ENCODE data around the gene EWSR1. TPM values are rescaled to one million over a fixed set of nuclear protein-coding genes. Genes with fewer than 3 reads are reported as not detected.

The EWSR1 gene
- total RNA-seq, 3 donors from 2014 or later (not counting 1 experiment from before 2014, with no cell fraction given) = 366 to 387 (median 382) TPM

- no peak for ATAC-seq
- Mint-ChIP-seq H3K9me3 (no peaks in the 10 kb centered on the region), H3K27ac (no peak overlapping the region), H3K36me3 (no peaks in the 10 kb centered on the region), H3K27me3 (ENCODE audit: low read depth in 2 of 2) (peaks cover 12% of the 10 kb centered on the region in 2 donors), H3K4me1 (no peaks in the 10 kb centered on the region), H3K4me3 (no peak overlapping the region)
- H3K27ac ChIP-seq (ENCODE audit: low read length) = no peak overlapping the region
- no peaks in the 10 kb centered on the region for H3K9me3 ChIP-seq (ENCODE audit: control insufficient read depth, insufficient read depth, low read length)
- WGBS (ENCODE audit: insufficient coverage) = no CpG with 5 or more reads among the region's 1 CpG
- no peaks in the 10 kb centered on the region for H3K36me3 ChIP-seq (ENCODE audit: control insufficient read depth, insufficient read depth, low read length)
- intact Hi-C loops (cut with micrococcal nuclease) = no loop called here
- no peak overlapping the region for H3K4me3 ChIP-seq (ENCODE audit: low read length)
- no peak for DNase-seq
- TF ChIP-seq, protein P1, sequence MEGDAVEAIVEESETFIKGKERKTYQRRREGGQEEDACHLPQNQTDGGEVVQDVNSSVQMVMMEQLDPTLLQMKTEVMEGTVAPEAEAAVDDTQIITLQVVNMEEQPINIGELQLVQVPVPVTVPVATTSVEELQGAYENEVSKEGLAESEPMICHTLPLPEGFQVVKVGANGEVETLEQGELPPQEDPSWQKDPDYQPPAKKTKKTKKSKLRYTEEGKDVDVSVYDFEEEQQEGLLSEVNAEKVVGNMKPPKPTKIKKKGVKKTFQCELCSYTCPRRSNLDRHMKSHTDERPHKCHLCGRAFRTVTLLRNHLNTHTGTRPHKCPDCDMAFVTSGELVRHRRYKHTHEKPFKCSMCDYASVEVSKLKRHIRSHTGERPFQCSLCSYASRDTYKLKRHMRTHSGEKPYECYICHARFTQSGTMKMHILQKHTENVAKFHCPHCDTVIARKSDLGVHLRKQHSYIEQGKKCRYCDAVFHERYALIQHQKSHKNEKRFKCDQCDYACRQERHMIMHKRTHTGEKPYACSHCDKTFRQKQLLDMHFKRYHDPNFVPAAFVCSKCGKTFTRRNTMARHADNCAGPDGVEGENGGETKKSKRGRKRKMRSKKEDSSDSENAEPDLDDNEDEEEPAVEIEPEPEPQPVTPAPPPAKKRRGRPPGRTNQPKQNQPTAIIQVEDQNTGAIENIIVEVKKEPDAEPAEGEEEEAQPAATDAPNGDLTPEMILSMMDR (IDR thresholded peaks at IDR 0.05) = no peak
- peaks cover 6% of the 10 kb centered on the region for H3K27me3 ChIP-seq (ENCODE audit: control insufficient read depth, insufficient read depth, low read length)
- peaks cover 2% of the 10 kb centered on the region for H3K4me1 ChIP-seq (ENCODE audit: control insufficient read depth, insufficient read depth, low read length)
Measured at GRCh38 chr22:29320546-29320945, 52.5 kb downstream of the EWSR1 start.

- Histone ChIP-seq H3K27me3 (ENCODE audit: control insufficient read depth, insufficient read depth, low read length) (no peaks in the 10 kb centered on the region), H3K9me3 (ENCODE audit: control insufficient read depth, insufficient read depth, low read length) (no peaks in the 10 kb centered on the region), H3K36me3 (ENCODE audit: control insufficient read depth, insufficient read depth, low read length) (peaks cover 16% of the 10 kb centered on the region), H3K4me1 (ENCODE audit: control insufficient read depth, insufficient read depth, low read length) (no peaks in the 10 kb centered on the region), H3K4me3 (ENCODE audit: low read length) (no peak overlapping the region), H3K27ac (ENCODE audit: low read length) (no peak overlapping the region)
- TF ChIP-seq, protein P1 (IDR thresholded peaks at IDR 0.05) = no peak
- Mint-ChIP-seq H3K36me3 (no peaks in the 10 kb centered on the region), H3K9me3 (no peaks in the 10 kb centered on the region), H3K4me1 (no peaks in the 10 kb centered on the region), H3K4me3 (no peak overlapping the region), H3K27ac (no peak overlapping the region), H3K27me3 (ENCODE audit: low read depth in 2 of 2) (no peaks in the 10 kb centered on the region)
- DNase-seq (no peak), ATAC-seq (no peak)
- intact Hi-C loops (cut with micrococcal nuclease) = no loop called here
Measured at GRCh38 chr22:29323641-29324040, 55.6 kb downstream of the EWSR1 start.

- H3K4me1 Mint-ChIP-seq = no peaks in the 10 kb centered on the region
- H3K9me3 Mint-ChIP-seq = no peaks in the 10 kb centered on the region
- no peaks in the 10 kb centered on the region for H3K27me3 Mint-ChIP-seq (ENCODE audit: low read depth in 2 of 2)
- Histone ChIP-seq H3K27ac (ENCODE audit: low read length) (no peak overlapping the region), H3K9me3 (ENCODE audit: control insufficient read depth, insufficient read depth, low read length) (no peaks in the 10 kb centered on the region), H3K36me3 (ENCODE audit: control insufficient read depth, insufficient read depth, low read length) (peaks cover 29% of the 10 kb centered on the region), H3K4me1 (ENCODE audit: control insufficient read depth, insufficient read depth, low read length) (no peaks in the 10 kb centered on the region), H3K4me3 (ENCODE audit: low read length) (no peak overlapping the region), H3K27me3 (ENCODE audit: control insufficient read depth, insufficient read depth, low read length) (no peaks in the 10 kb centered on the region)
- DNase-seq = no peak
- no peak overlapping the region for H3K27ac Mint-ChIP-seq
- TF ChIP-seq, protein P1 (IDR thresholded peaks at IDR 0.05) = no peak
- no peak overlapping the region for H3K4me3 Mint-ChIP-seq
- WGBS (ENCODE audit: insufficient coverage) = 85% methylated on average over 8 of the region's 8 CpGs
- ATAC-seq = no peak
- no peaks in the 10 kb centered on the region for H3K36me3 Mint-ChIP-seq
- intact Hi-C loops (cut with micrococcal nuclease) = no loop called here
Measured at GRCh38 chr22:29325356-29325755, 57.3 kb downstream of the EWSR1 start.

GRCh38 chr22:29325785-29326315 lies 57.8 kb downstream of the EWSR1 start:
- intact Hi-C loops (cut with micrococcal nuclease) = no loop called here
- Histone ChIP-seq H3K36me3 (ENCODE audit: control insufficient read depth, insufficient read depth, low read length) (peaks cover 33% of the 10 kb centered on the region), H3K4me3 (ENCODE audit: low read length) (no peak overlapping the region), H3K9me3 (ENCODE audit: control insufficient read depth, insufficient read depth, low read length) (no peaks in the 10 kb centered on the region), H3K27ac (ENCODE audit: low read length) (no peak overlapping the region), H3K4me1 (ENCODE audit: control insufficient read depth, insufficient read depth, low read length) (no peaks in the 10 kb centered on the region), H3K27me3 (ENCODE audit: control insufficient read depth, insufficient read depth, low read length) (no peaks in the 10 kb centered on the region)
- Mint-ChIP-seq H3K4me1 (no peaks in the 10 kb centered on the region), H3K27ac (no peak overlapping the region), H3K27me3 (ENCODE audit: low read depth in 2 of 2) (no peaks in the 10 kb centered on the region), H3K9me3 (no peaks in the 10 kb centered on the region), H3K4me3 (no peak overlapping the region), H3K36me3 (no peaks in the 10 kb centered on the region)
- DNase-seq = no peak
- 97% methylated on average over 9 of the region's 9 CpGs for WGBS (ENCODE audit: insufficient coverage)
- ATAC-seq = no peak
- TF ChIP-seq, protein P1 (IDR thresholded peaks at IDR 0.05) = no peak

All from natural killer cell (primary cell).